ENCODE data around the gene KBTBD2.

DNA sequence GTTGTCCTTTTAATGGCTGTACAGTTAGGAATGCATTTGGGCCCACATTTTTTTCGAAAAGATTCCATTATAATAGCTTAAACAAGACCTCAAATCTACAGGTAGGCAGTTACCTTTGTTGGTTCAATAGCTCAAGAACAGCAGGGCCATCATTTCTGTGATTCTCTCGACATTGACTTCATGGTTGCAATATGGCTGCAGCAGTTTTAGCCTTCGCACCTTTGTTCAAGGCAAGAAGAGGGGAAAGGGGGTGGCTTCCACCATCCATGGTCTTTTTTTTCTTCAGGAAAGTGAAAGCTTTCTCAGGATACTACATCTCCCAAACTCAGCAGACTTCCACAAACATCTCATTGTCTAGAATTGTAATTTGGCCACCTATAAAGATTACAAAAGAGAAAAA is 2.2 kb upstream of the KBTBD2 start:
- TF ChIP-seq, protein P1, sequence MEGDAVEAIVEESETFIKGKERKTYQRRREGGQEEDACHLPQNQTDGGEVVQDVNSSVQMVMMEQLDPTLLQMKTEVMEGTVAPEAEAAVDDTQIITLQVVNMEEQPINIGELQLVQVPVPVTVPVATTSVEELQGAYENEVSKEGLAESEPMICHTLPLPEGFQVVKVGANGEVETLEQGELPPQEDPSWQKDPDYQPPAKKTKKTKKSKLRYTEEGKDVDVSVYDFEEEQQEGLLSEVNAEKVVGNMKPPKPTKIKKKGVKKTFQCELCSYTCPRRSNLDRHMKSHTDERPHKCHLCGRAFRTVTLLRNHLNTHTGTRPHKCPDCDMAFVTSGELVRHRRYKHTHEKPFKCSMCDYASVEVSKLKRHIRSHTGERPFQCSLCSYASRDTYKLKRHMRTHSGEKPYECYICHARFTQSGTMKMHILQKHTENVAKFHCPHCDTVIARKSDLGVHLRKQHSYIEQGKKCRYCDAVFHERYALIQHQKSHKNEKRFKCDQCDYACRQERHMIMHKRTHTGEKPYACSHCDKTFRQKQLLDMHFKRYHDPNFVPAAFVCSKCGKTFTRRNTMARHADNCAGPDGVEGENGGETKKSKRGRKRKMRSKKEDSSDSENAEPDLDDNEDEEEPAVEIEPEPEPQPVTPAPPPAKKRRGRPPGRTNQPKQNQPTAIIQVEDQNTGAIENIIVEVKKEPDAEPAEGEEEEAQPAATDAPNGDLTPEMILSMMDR (IDR thresholded peaks at IDR 0.05): no peak
- TF ChIP-seq POLR2A (IDR thresholded peaks at IDR 0.05): no peak
